ENCODE data around the gene PPM1N. TPM values are rescaled to one million over a fixed set of nuclear protein-coding genes. Genes with fewer than 3 reads are reported as not detected.

Gene PPM1N
- polyA plus RNA-seq, 4 donors = 0.20 to 0.71 (median 0.56) TPM; not detected in 1

DNA sequence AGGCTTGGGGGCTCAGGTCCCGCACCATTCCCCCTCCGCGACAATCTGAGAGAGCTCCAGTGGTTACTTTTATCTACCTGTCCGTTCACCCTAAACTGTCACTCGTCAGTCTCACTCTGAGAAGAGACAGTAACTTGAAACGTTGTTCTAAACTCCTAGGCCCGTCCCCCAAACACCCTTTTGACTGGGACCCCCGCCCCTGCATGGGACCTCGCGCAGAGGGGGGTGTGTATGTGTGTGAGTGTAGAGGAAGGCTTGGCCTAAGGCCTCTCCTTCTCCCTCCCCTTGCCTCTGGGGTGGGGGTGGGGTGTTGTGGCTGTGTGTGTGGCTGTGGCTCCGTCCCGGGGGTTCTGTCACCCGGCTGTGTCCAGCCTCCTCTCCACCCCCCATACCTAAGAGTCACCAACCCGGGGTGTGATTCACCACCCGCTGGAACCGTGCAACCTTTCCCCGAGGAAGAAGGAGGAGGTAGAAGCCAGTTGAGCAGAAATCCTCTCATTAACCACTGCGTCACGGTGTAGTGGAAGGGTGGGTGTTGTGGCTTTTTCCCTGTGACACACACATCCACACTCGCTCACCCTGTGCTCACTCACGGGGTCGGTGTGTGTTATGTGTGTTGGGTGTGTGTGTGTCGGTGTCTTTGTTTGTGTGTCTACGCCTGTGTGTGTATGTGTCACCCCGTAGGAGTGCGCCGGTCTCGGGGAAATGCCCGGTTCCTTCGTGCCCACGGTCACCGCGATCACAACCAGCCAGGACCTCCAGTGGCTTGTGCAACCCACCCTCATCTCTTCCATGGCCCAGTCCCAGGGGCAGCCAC is 28.1 kb upstream of the PPM1N start:
- no peak for DNase-seq (ENCODE audit: low read depth in 4 of 4, low spot score in 3 of 4)

DNA sequence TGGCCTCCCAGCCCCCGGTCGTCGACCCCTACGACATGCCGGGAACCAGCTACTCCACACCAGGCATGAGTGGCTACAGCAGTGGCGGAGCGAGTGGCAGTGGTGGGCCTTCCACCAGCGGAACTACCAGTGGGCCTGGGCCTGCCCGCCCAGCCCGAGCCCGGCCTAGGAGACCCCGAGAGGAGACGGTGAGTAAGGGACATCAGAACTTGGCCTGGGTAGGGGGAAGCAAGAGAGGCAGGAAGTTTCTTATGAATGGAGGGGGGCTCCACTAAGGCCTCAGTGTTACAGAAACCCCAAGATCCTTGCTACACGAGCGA is 27.5 kb upstream of the PPM1N start:
- no peak for DNase-seq (ENCODE audit: low read depth in 4 of 4, low spot score in 3 of 4)

DNA sequence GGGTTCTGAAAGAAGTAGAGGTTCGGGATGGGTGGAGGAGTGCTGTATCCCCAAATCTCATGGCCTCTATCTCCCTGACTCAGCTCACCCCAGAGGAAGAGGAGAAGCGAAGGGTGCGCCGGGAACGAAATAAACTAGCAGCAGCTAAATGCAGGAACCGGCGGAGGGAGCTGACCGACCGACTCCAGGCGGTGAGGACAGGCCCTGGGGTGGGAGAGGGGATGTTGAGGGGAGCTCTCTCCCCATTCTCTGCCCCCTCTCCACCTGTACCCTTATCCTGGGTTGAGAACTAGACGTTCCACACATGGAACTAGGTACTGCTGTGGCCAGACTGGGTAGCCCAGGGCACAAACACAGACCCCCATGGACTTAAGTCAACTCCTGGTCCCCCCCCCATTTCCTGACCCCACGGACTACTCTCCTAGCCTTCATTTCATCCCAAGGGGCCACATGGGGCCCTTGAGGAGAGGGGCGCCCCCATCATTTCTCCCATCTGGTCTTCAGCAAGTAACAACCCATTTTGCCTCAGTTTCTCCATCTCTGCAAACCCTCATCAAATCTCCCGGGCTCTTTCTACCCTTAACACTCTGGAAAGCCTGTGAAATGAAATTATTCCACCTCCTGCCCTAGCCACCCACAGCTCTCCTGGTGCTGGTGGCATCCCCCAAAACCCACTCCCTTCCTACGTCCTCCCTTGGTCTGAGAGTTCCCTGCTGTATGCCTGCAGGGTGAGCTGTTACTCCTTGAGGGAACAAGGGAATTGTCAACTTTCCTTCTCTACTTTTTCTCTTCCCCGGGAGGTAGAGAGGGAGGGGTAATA is 26.9 kb upstream of the PPM1N start:
- DNase-seq (ENCODE audit: low read depth in 4 of 4, low spot score in 3 of 4) = no peak

DNA sequence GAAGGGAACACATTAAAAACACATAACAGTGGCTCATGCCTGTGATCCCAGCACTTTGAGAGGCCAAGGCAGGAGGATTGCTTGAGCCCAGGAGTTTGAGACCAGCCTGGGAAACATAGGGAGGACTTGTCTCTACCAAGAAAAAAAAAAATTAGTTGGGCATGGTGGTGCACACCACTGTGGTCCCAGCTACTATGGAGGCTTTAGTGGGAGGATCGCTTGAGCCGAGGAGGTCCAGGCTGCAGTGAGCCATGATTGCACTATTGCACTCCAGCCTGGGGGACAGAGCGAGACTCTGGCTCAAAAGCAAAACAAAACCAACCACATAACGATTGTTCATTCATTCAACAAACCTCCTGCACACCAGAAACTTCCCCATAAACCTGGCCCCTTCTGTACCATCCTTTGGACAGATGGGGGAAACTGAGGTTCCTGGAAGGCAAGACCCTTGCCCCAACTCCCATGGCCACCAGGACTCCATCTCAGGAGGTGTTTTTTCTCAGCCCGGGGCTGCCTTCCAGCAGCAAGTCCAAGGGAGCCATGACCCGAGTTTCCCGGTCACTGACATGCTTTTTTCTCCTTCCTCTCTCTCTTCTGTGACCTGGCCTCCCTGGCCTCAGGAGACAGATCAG is 26.2 kb upstream of the PPM1N start:
- no peak for DNase-seq (ENCODE audit: low read depth in 4 of 4, low spot score in 3 of 4)

DNA sequence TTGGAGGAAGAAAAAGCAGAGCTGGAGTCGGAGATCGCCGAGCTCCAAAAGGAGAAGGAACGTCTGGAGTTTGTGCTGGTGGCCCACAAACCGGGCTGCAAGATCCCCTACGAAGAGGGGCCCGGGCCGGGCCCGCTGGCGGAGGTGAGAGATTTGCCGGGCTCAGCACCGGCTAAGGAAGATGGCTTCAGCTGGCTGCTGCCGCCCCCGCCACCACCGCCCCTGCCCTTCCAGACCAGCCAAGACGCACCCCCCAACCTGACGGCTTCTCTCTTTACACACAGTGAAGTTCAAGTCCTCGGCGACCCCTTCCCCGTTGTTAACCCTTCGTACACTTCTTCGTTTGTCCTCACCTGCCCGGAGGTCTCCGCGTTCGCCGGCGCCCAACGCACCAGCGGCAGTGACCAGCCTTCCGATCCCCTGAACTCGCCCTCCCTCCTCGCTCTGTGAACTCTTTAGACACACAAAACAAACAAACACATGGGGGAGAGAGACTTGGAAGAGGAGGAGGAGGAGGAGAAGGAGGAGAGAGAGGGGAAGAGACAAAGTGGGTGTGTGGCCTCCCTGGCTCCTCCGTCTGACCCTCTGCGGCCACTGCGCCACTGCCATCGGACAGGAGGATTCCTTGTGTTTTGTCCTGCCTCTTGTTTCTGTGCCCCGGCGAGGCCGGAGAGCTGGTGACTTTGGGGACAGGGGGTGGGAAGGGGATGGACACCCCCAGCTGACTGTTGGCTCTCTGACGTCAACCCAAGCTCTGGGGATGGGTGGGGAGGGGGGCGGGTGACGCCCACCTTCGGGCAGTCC is 25.5 kb upstream of the PPM1N start:
- DNase-seq (ENCODE audit: low read depth in 4 of 4, low spot score in 3 of 4) = no peak

DNA sequence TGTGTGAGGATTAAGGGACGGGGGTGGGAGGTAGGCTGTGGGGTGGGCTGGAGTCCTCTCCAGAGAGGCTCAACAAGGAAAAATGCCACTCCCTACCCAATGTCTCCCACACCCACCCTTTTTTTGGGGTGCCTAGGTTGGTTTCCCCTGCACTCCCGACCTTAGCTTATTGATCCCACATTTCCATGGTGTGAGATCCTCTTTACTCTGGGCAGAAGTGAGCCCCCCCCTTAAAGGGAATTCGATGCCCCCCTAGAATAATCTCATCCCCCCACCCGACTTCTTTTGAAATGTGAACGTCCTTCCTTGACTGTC is 24.9 kb upstream of the PPM1N start:
- DNase-seq (ENCODE audit: low read depth in 4 of 4, low spot score in 3 of 4) = no peak

DNA sequence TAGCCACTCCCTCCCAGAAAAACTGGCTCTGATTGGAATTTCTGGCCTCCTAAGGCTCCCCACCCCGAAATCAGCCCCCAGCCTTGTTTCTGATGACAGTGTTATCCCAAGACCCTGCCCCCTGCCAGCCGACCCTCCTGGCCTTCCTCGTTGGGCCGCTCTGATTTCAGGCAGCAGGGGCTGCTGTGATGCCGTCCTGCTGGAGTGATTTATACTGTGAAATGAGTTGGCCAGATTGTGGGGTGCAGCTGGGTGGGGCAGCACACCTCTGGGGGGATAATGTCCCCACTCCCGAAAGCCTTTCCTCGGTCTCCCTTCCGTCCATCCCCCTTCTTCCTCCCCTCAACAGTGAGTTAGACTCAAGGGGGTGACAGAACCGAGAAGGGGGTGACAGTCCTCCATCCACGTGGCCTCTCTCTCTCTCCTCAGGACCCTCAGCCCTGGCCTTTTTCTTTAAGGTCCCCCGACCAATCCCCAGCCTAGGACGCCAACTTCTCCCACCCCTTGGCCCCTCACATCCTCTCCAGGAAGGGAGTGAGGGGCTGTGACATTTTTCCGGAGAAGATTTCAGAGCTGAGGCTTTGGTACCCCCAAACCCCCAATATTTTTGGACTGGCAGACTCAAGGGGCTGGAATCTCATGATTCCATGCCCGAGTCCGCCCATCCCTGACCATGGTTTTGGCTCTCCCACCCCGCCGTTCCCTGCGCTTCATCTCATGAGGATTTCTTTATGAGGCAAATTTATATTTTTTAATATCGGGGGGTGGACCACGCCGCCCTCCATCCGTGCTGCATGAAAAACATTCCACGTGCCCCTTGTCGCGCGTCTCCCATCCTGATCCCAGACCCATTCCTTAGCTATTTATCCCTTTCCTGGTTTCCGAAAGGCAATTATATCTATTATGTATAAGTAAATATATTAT is 24.3 kb upstream of the PPM1N start:
- DNase-seq (ENCODE audit: low read depth in 4 of 4, low spot score in 3 of 4) = no peak

DNA sequence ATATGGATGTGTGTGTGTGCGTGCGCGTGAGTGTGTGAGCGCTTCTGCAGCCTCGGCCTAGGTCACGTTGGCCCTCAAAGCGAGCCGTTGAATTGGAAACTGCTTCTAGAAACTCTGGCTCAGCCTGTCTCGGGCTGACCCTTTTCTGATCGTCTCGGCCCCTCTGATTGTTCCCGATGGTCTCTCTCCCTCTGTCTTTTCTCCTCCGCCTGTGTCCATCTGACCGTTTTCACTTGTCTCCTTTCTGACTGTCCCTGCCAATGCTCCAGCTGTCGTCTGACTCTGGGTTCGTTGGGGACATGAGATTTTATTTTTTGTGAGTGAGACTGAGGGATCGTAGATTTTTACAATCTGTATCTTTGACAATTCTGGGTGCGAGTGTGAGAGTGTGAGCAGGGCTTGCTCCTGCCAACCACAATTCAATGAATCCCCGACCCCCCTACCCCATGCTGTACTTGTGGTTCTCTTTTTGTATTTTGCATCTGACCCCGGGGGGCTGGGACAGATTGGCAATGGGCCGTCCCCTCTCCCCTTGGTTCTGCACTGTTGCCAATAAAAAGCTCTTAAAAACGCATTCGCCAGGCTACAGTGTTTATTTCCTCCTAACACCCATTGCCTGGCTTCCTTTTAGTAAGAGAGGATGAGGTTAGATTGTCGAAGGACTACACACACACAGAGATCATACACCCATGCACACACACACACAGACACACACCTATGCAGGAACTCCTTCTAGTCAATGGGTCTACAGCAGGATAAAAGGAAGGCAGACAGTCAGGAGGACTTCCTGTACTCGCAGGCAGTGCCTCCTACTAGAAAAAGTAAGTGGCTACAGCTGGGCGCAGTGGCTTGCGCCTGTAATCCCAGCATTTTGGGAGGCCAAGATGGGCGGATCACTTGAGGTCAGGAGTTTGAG is 23.4 kb upstream of the PPM1N start:
- no peak for DNase-seq (ENCODE audit: low read depth in 4 of 4, low spot score in 3 of 4)

DNA sequence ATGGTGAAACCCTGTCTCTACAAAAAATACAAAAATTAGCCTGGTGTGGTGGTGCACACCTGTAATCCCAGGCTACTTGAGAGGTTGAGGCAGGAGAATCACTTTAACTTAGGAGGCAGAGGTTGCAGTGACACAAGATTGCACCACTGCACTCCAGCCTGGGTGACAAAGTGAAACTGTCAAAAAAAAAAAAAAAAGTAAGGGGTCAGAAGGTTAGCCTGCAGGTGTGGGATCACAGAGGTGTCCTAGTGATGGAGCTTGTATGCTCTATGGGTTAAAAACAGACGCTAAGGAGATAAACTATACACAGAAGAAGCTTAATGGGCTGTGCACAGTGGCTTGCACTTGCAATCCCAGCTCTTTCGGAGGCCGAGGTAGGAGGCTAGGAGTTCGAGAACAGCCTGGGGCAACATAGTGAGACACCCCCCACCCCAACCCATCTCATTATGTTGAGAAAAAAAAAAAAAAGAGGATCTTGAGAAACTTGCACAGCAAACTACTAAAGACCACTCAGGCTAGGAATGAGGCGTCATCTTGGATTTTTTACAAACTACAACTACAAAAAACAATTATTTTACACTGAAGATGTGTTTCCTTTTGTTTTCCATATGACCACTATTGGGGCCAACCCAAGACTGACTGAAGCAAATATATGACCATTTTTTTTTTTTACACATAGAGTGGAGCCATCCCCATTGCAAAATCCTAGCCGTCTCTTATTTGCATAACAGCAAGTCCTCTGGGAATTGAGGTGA is 22.5 kb upstream of the PPM1N start:
- DNase-seq (ENCODE audit: low read depth in 4 of 4, low spot score in 3 of 4) = no peak

DNA sequence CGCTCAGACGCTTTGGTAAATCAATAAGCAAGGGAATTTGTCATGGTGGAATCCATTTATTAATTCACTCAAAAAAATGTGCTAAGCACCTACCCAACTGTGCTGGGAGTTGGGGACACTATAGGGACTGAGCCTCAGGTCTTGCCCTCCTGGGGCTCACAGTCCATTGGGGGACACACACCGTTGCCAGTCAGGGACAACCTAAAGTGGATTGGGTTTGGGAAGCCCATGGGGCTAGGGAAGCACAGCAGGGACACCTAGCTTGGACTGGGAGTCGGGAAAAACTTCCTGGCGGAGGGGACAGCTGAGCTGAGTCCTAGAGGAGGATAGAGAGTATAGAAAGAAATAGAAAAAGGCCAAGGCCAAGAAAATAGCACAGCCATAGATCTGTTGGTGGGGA is 21.9 kb upstream of the PPM1N start:
- DNase-seq (ENCODE audit: low read depth in 4 of 4, low spot score in 3 of 4) = no peak

DNA sequence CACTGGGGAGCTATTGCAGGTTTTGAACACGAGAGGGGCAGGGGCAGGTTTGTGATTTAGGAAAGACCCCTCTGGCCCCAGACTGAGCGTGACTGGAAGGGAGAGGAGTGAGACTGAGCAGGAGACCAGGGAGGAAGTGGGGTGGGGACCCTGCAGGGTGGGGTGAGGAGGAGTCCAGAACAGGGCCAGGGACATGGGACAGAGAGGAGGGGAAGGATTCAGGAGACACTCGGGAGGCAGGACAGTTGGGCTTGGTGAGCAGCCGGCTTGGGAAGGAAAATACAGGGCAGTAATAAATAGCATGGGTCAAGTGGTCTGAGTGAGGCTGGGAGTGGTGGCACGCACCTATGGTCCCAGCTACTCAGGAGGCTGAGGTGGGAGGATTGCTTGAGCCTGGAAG is 21.1 kb upstream of the PPM1N start:
- no peak for DNase-seq (ENCODE audit: low read depth in 4 of 4, low spot score in 3 of 4)

DNA sequence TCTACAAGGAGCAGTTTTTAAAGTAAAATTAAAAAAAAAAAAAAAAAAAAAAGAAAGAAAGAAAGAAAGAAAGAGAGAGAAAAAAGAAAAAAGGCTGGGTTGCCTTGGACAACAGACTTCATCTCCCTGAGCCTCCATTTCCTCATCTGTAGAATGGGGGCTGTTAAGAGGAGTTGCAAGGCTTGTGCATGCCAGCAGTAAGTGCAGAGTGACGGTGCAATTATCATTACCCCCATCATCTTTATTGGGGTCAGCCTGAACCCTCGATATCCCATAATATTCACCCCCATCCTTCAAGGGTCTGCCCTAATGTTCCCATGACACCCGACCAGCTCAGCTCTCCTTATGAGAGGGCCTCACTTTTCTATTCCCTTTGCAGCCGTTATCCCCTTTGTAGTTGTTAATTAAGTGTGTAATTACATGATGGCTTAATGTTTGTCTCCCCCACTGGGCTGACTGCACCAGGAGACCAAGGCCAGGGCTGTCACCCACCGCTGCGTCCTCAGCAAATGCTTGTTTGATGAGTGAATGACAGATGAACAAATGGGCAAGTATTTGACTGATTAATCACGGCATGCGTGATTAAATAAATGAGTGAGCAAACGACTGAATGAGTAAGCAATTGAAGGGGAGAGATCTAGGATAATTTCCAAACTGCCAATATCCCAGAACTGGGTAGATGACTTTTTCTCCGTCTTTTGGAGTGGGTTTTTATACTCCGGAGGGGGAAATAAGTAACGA is 20.4 kb upstream of the PPM1N start:
- no peak for DNase-seq (ENCODE audit: low read depth in 4 of 4, low spot score in 3 of 4)

DNA sequence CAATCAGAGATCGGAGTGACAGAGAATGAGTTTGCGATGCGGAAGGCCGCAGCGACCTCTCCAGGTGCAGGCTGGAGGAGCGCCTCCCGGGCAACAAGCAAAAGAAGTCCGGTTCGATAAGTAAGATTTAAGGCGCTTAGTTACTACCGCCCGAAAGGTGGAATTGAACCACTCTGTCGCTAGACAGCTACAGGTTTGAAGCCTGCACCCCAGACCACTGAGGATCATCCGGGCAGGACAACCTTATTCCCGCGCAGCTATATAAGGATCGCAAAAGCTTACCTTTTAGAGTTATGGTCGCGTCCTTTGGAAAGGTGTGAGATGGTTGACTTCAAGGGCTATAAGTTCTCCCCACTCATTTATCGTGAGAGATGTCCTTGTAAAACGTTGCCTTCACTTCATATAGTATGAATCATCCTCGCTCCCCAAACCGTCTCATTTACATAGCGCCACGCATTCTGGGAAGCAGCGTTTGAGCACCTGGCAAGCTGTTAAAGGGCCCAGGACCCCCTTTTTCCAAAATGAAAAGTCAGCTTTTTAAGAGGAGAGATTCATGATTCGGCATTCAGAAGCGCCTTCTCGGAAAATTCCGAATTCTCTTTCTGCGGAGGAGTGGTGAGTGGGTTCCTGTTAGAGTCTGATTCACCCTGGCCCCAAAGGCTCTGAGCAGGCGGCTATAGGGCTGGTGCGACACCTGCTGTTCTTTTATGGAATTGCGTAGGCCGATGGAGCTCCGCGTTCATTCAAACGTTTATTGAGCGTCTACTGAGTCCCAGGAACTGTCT is 19.6 kb upstream of the PPM1N start:
- DNase-seq (ENCODE audit: low read depth in 4 of 4, low spot score in 3 of 4) = peak; percentile 75 to 88 (median 82)

DNA sequence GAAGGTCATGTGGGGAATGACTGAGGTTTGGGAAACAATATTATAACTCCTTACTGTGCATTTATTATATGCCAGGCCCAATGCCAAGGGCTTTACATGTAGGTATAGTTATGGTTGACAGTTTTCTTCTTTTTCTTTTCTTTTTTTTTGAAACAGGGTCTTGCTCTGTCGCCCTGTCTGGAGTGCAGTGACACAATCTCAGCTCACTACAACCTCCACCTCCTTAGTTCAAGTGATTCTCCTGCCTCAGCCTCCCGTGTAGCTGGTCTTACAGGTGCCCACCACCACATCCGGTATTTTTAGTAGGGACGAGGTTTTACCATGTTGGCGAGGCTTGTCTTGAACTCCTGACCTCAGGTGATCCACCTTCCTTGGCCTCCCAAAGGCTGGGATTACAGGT is 15.2 kb upstream of the PPM1N start:
- no peak for DNase-seq (ENCODE audit: low read depth in 4 of 4, low spot score in 3 of 4)

DNA sequence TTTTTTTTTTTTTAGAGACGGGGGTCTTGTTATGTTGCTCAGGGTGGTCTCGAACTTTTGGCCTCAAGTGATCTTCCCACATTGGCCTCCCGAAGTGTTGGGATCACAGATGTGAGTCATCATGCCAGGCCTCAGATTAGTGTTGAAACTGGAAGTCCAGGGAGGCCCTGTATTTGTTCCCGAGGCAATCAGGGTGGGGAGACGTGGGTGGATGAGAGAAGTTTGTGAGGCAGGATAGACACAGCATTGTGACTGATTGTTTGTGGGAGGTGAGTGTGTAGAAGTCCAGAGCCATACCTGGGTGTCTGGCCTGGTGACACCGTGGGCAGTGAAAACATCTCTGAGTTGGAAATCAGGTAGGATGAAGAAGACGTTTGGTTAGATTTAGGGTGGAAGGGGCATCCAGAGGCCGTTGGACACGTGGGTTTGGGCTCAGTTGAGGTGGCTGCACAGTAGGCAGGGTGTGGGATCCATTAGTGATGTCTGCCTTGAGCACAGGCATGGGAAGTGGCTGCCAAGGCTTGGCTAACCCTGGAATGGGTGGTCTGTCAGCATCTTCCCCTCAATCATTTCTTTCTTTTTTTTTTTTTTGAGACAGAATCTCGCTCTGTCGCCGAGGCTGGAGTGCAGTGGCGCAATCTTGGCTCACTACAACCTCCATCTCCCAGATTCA is 13.8 kb upstream of the PPM1N start:
- no peak for DNase-seq (ENCODE audit: low read depth in 4 of 4, low spot score in 3 of 4)

Measured in left renal pelvis (tissue), 4 donors.